Stimulated activated CD8-positive, alpha-beta memory T cell treated with anti-CD3 and anti-CD28 coated beads, Interleukin-12 subunit alpha, Interleukin-12 subunit beta, amount 100 ng/mL, for 4 hours (primary cell): Measurements from ENCODE around the gene TAPT1.
"Not testable (repeated sequence)": the region's sequence is repeated elsewhere in the genome, so short reads cannot be mapped to it uniquely, and the experiment has no call there.

ENCODE experiments used
- DNase-seq: peaks from one replicate; pipeline ENCODE4 v3.0.0-alpha.2; 2020; ENCODE audit warnings: low read depth

TAPT1 gene, protein sequence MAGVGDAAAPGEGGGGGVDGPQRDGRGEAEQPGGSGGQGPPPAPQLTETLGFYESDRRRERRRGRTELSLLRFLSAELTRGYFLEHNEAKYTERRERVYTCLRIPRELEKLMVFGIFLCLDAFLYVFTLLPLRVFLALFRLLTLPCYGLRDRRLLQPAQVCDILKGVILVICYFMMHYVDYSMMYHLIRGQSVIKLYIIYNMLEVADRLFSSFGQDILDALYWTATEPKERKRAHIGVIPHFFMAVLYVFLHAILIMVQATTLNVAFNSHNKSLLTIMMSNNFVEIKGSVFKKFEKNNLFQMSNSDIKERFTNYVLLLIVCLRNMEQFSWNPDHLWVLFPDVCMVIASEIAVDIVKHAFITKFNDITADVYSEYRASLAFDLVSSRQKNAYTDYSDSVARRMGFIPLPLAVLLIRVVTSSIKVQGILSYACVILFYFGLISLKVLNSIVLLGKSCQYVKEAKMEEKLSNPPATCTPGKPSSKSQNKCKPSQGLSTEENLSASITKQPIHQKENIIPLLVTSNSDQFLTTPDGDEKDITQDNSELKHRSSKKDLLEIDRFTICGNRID

DNA sequence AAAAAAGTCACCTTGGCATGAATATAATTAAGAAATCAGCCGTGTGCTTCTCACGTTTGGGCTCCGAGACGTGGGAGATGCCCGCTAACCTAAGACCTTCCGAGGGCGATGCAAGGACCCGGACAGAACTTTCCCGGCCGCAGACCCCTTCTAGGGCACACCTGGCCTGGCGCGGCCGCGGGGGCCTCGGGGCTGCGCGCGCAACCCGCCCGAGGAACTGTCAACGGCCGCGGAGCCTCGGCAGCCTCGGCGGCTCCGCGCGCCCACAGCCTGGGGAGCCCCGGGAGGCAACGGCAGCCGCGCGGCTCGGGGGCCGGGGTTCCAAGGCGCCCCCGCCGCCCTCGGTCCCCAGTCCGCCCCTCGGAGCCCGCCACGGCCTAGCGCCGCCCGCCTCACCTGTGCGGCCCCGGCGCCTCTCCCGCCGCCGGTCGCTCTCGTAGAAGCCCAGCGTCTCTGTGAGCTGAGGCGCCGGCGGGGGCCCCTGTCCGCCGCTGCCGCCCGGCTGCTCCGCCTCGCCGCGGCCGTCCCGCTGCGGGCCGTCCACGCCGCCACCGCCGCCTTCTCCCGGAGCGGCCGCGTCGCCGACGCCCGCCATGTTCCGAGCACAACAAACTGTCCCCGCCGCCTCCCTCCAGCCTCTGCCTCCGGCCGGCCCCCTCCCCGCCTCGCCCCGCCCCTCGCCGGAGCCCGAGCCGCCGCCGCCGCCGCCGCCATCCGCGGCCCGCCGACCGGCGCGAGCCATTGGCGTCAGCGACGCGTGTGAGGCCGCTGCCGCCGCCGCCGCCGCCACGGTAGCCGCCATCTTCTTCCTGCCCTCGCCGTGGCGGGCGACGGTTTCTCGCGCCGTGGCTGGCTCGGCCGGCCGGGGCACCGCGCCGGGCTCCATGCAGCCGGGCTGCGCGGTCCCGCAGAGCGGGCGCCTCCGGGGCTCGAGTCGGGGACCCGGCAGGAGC lies at the start of gene TAPT1:
Gene TAPT1 (minus strand): TSS at position 609 of the 953 bp plus-strand sequence. CDS start 14 bp downstream, at position 595.
- DNase-seq: peak; percentile 68

DNA sequence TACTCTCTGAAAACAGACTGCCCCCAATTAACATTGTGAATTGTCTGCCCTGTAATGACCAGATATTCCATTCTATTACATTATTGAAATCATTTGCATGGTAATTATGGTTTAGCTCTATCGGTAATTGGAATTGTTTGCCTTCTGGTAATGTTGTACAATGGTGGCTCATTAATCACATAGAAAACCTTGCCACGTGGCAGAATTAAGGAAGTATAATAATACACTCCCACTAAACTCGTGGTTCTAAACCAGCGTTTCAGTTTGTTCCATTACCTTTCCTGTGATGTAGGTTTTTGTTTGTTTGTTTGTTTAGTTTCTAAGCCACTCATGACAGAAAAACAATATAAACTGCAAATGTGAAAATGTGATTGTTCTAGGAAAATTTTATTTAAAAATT lies 45.1 kb upstream of the TAPT1 start:
- no peak for DNase-seq

DNA sequence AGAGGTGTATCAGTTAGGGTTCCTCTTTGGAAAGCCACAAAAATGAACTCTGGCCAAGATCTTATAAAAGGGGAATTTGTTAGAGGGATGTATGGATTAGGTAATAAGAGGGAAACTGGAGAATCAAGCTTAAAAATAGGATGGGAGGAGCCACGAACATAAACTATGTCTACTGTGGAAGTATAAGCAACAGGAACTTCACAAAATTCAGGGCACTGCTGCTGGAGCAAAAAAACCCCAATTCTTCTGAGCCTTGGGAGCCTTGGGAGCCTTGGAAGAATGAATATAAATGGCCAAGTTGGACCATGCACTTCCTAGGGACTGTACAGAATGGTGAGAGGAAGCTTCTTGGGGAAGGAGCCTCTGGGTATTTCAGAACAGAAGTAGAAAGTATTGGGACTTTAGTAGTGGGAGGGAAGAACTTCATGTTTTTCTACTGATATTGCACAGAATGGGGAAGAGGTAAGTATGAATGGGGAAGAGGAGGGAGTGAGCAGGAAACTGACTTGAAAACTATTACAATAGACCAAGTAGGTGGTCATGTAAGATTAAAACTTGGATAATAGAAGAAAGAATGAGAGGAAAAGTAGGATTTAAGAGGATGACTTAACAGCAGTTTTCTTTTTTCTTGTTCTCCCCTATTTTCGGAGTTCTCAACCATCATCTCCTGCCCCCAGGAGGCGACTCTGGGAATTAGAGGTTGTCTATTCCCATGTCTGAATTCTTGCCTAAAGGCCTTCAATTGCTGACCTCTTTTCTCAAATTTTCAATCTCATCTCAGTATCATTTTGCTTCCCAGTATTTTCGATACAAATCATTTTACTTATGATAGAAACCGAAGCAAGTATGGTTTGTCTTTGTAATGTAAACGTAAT lies 44.4 kb upstream of the TAPT1 start:
- no peak for DNase-seq

DNA sequence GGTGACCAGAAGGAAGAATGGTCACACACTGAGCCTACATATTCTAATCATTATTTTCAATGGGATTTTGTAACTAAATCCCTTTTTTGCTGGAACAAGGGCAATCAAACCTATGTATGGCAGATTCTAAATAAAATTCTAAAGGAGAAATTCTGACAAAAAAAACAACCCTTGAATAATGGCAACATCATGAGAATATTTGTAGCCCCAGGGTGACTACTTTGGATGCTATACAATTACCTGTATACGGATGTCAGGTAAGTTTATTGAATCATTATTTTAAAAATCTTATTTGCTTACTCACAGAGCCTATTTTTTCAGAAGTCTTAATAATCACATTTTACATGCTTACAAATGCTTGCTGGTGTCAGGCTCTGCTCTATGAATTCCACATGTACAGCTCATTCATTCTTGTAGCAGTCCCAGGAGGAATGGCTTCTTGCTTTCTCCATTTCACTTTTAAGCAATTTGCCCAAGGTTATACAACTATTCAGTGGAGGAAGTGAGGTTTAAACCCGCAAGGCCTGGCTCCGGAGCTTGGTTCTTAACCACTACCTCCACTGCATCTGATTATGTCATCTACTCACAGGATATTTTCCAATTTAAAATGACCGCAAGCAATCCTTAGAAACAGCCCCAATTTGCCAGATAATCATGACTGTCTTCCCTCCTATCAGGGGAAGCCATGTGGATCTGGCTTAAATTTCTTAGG lies 43.6 kb upstream of the TAPT1 start:
- not testable (repeated sequence) for DNase-seq

DNA sequence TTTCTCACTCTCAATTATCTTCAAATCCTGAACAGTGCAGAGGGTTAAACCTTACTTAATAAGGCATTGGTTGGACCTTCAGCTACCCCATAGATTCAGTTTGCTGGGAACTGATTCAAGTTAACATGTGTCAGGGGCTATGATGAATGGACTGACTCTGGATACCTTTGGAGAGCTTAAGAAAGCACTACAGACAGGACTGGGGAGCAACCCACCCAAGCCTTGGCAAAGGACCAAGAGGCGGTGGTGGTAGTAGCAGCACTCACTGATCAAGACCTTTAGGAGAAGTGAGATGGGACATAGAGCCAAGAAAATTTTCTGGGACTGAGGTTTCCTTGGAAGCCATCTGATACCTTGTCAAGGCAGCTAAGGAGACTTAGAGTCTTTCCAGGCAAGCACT lies 43.0 kb upstream of the TAPT1 start:
- DNase-seq: no peak

DNA sequence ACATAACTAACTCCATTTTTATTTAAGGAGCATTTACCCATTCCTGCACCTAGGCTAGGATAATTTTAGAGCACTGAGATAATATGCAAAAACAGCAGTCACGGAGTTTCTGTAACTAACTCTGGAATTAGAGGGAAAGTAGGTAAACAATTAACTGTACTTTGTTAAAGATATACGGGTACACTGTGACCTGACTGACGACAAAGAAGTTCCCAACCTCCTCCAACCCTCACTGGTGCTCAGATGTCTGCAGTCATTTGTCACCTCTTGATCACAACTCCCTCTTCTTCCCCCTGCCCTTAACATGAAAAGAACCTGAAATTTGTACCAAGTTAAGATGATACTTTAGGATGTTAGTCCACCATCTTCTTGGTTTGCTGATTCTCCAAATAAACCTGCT lies 42.0 kb upstream of the TAPT1 start:
- DNase-seq: no peak

DNA sequence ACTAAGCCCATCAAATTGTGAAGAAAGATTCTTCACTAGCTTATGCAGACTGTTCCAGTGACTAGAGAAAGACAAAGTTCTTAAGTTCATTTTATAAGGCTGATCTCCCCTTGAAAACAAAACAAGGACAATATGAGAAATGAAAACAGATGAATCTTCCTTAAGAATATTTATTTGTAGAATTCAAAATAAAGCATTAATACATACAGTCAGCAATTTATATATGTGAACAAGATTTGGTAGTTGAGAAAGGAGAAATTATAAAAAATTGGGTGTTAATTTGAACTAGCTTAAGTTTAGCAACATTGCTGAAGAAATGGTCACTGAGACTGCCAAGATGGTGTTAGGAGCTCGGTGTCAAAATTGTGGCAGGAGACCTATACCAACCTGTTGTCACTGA lies 41.4 kb upstream of the TAPT1 start:
- no peak for DNase-seq

DNA sequence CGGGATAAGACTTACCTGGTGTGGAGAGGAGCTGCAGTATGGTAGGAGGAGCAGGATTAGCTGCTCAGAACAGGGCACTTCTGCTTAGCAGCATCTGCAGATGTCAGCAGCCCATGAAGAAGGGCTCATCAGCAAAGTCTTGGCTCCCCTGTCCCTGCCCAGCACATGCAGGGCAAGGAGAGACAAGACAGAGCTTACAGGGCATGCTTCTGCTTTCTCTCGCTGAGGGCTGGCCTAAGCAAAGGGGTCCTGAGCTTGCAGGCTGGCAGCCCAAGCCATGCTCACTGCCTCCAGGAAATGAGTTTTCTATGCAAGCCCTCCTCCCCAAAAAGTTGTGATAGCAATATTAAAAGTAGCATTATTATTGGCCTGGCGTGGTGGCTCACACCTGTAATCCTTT lies 39.5 kb upstream of the TAPT1 start:
- DNase-seq: no peak

DNA sequence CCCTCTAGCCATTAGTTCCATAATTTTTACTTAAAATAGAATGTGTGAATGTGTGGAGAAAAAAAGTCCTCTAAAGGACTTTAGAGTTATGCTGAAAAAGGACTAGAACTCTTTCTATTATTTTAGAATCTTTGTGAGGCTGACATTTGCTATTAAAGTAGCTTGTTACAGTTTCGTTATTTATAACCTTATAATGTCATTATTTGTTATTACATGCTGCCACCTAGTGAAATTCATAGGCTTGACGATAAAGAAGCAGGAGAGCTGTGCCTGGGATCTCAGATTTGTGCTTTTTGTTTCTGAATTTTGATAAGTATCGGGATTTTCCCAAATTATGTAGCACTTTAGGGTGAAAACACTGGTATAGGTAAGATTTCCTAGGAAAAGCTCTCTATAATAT lies 38.5 kb upstream of the TAPT1 start:
- DNase-seq: no peak

DNA sequence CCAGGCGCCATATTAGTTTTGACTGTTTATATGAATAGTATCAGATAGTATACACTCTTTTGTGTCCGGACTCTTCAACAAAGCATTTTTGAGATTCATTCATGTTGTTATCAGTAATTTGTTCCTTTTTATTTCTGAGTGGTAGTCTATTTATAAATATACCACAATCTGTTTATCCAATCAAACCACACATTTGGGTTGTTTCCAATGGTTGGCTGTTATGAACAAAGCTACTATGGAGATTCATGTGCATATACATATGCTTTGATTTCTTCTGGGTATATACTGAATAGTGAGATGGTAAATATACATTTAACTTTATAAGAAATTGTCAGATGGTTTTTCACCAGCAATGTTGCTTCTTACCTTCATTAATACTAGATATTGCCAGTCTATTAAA lies 36.8 kb upstream of the TAPT1 start:
- no peak for DNase-seq

DNA sequence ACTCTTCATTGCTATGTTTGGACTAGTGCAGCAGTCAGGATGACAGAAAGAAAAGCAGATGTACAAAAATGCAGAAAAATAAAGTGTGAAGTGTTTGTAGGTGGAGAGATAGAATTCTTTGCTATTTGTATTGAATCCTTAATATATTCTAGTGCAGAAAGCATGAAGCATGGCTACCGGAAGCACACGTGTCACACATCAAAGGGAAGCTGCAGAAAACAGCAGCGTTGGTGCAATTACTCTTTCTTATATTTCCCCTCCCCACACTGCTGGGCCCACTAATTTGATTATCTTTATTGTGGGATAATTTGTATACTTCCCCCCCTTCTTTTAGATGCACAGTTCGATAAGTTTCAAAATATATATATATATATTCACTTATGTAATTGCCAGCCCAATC lies 35.9 kb upstream of the TAPT1 start:
- DNase-seq: no peak

DNA sequence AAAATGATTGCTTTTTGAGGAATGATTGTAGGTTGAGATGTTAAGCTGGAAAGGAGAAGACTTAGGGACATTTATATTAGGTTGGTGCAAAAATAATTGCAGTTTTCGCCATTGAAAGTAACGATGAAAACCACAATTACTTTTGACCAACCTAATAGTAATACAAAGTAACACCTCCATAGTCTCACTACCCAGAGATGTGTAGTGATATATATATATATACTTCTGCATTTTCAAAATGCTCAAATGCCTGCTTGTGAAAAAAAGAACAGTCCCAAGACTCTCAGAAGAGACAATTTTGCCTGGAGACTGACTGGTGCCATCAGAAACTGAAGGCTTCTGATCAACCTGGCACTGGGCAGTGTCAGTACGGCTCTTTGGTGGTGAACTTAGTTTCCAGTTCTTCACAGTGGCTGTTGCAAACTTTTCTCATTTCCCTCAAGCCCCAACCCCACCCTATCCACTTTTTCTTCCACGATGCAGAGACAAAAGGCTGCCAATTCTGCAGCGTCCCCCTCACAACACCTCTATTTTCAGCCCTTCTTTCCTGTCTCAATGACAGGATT lies 35.1 kb upstream of the TAPT1 start:
- no peak for DNase-seq

DNA sequence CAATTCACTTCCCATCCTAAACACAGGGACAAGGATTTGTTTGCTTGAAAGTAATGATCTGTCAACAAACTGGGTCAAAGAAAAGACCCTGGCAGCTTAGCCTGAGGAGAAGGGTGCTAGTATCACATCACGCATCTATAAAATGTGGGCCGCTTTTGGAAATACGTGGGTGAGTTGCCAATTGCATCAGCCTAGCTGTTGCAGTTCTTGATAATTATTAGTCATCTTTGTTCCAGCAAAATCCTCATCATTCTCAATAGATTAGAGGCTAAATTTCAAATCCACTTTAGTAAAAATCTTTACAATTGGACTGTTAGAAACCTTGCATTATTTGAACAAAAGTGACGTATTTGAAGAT lies 33.6 kb upstream of the TAPT1 start:
- no peak for DNase-seq

DNA sequence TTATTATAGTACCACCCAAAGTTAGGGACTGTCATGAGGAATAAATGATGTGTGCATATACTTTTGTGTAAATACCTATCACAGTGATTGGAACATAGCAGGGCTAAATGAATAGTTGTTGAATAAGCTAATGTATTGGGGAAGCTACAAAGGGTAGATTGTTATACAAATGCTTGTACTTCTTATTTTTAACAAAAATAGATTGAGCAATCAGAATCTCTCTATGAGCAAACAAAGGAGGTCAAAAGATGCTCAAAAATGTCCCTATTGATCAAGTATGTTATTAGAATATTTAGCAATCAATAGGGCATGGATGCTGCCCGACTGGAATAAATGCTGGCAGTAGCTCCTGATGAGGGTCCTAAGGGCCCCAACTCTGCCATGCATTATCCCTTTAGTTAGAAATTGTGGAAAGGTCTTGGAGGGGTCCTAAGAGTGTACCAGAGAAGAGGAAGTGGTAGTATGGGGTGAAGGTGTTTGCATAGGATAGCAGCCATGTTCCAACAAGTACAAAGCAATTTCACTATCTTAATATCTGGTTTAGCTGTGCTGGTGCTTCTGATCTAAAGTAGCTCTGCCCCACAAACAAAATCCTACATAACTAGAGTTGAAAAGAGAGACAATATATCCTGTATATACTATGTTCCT lies 33.1 kb upstream of the TAPT1 start:
- DNase-seq: no peak

DNA sequence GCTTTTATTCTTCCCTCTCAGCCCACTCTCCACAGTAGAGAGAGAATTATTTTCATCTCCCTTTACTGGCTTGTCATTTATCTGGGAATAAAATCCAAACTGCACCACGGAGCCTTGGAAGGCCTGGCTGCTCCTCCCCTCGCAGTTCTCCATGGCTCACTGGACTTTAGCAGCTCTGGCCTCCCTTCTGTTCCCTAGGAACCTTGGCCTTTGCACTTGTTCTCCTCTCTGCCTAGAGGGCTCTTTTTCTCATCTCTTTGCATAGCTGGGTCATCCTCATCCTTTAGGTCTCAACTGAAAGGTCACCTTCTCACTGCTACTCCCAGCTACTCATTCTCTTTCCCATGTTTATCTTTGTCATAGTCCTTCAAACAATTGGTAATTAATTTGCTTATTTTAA lies 31.3 kb upstream of the TAPT1 start:
- DNase-seq: no peak

DNA sequence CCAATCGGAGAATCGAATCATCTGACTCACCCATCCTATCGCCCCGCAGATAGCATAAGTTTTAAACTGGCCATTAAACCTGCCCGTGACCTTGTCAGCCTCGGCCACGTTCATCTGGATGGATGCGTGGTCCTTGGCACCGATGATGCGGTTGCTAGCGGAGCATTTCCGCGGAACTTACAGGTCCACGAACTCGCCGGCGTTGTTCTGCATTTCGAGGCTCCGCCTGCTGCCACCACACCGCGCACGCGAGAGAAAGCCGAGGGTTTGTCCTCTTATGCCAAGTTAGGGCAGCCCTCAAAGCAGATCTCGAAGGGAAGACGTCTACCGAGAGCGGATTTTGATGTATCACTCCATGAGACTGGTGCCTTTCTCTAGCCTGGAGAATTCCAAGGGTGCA lies 30.1 kb upstream of the TAPT1 start:
- no peak for DNase-seq

DNA sequence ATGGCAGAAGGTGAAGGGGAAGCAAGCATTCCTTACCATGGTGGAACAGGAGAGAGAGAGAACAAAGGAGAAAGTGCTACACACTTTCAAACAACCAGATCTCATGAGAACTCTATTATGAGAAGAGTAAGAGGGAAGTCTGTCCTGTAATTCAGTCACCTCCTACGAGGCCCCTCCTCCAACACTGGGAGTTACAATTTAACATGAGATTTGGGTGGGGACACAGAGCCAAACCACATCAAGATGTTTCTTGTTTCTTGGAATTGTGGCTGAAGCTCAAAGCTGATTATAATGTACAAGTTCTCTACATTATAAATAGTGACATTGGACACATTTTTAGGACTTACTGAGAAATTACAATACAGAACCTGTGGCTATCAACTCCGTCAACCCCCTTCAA lies 29.5 kb upstream of the TAPT1 start:
- DNase-seq: no peak

DNA sequence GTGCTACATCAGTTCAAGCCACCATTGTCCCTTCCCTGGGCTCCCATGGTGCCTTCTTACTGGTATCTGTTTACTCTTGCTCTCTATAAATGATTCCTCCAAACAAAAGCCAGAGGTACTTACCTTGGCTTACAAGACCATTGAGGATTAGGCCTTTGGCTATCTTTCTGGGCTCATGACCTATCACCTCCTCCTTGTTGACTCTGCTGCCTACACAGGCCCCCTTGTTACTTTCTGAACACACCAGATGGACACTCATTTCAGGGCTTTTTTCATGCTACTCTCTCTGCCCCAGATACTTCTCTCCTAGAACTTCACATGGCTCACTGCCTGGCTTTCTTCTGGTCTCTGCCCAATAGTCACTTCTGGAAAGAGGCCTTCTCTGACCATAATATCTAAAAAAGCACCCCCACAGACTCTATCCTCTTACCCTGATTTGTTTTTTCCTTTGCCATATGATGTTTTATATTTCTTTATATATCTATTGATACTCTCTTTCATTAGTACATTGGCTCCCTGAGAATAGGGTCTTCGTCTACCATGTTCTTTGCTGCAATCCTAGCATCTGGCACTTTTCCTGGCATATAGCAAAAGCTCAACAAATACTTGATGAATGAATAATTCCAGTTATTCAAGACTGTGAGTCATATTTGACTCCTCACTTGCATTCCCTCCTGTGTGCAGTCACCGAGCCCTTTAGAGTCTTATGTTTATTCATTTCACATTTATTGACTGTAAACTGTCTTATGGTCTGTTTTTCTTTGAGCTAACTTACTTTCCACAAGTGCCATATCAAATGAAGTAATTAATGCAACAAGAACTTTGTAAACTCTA lies 27.1 kb upstream of the TAPT1 start:
- no peak for DNase-seq

DNA sequence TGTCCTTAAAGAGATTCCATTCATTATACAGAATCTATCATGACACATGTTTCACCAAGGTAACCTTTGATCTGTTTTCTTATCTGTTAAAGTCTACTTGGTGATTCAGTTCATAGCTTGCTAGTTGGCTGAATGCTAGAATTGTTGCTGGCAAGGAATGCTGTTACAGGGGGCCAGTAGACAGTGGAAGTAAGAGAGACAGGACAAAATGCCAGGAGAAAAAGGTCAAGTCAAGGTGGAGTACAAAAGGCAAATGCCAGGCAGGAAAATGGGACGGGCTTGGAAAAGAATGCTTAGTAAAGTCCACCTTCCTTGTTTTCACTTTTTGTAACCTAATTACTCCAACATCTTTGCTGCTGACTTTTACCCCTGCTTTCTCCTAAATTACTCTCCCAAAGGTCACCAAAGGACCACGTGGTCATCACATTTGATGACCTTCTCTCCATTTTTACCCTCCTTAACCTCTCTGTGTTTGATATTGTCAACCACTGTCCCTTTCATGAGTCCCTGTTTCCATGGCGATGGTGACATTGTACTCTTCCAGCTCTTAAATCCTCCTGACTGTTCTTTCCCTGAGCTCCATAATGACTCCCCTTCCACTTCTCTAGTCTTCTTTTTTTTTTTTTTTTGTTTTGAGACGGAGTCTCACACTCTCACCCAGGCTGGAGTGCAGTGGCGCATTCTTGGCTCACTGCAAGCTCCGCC lies 24.5 kb upstream of the TAPT1 start:
- no peak for DNase-seq
